Measurements from ENCODE around the gene ACTN4.
A peak's percentile ranks its signal among the peaks of the same experiment; 100 is the strongest.
"Not testable (repeated sequence)": the region's sequence is repeated elsewhere in the genome, so short reads cannot be mapped to it uniquely, and the experiment has no call there.

Gene ACTN4

DNA sequence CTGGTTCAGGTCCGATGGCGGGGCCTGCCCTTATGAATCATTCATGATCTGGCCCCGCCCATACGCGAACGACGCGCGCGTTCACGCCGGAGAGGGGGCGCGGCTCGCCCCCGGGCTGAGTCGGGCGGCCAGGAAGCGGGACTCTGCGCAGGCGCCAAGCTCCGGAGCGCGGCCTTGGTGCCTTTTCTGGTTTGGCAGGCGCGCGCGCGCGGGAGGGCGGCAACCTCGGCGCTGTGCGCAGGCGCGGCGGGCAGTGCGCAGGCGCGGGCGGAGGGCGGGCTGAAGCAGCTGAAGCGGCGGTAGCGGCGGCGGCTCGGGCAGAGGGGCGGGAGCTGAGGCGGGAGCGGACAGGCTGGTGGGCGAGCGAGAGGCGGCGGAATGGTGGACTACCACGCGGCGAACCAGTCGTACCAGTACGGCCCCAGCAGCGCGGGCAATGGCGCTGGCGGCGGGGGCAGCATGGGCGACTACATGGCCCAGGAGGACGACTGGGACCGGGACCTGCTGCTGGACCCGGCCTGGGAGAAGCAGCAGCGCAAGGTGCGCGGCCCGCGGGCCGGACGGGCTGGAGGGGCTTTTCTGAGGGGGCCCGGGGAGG lies at the start of gene ACTN4:
Gene ACTN4 (plus strand): TSS at position 282 of the 598 bp plus-strand sequence. CDS start 97 bp downstream, at position 379.
- Histone ChIP-seq H4K20me1 (ENCODE audit: insufficient read depth, low read length, poor library complexity, severe bottlenecking) (peaks cover 45% of the 10 kb centered on the region), H3K27me3 (ENCODE audit: insufficient read depth, low read length, poor library complexity, severe bottlenecking) (peaks cover 7% of the 10 kb centered on the region), H3K4me2 (ENCODE audit: low read depth, low read length, poor library complexity, severe bottlenecking) (peak within 1 kb of the TSS; percentile 98), H3F3A (ENCODE audit: low read depth) (no peaks in the 10 kb centered on the region), H3K79me2 (ENCODE audit: insufficient read depth, low read length) (peaks cover 50% of the 10 kb centered on the region), H3K9me3 (ENCODE audit: insufficient read depth, low read depth, low read length) (no peaks in the 10 kb centered on the region), H2AFZ (ENCODE audit: low read length) (peak within 1 kb of the TSS; percentile 85), H3K9me2 (replicated peaks; ENCODE audit: low read depth, low read length) (no peaks in the 10 kb centered on the region), H3K9ac (ENCODE audit: low read depth, low read length, poor library complexity, severe bottlenecking) (peak within 1 kb of the TSS; percentile 93), H3K36me3 (ENCODE audit: insufficient read depth, low read length) (no peaks in the 10 kb centered on the region), H3K4me3 (ENCODE audit: low read length, poor library complexity, severe bottlenecking) (peak within 1 kb of the TSS; percentile 90), H3K4me1 (ENCODE audit: insufficient read depth, low read length, poor library complexity, severe bottlenecking) (peaks cover 36% of the 10 kb centered on the region)
- TF ChIP-seq, protein P1, sequence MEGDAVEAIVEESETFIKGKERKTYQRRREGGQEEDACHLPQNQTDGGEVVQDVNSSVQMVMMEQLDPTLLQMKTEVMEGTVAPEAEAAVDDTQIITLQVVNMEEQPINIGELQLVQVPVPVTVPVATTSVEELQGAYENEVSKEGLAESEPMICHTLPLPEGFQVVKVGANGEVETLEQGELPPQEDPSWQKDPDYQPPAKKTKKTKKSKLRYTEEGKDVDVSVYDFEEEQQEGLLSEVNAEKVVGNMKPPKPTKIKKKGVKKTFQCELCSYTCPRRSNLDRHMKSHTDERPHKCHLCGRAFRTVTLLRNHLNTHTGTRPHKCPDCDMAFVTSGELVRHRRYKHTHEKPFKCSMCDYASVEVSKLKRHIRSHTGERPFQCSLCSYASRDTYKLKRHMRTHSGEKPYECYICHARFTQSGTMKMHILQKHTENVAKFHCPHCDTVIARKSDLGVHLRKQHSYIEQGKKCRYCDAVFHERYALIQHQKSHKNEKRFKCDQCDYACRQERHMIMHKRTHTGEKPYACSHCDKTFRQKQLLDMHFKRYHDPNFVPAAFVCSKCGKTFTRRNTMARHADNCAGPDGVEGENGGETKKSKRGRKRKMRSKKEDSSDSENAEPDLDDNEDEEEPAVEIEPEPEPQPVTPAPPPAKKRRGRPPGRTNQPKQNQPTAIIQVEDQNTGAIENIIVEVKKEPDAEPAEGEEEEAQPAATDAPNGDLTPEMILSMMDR (conservative IDR thresholded peaks at IDR 0.05; ENCODE audit: low read length), result no peak
- no peak for TF ChIP-seq EZH2phosphoT487 (IDR thresholded peaks at IDR 0.05; ENCODE audit: borderline replicate concordance)

DNA sequence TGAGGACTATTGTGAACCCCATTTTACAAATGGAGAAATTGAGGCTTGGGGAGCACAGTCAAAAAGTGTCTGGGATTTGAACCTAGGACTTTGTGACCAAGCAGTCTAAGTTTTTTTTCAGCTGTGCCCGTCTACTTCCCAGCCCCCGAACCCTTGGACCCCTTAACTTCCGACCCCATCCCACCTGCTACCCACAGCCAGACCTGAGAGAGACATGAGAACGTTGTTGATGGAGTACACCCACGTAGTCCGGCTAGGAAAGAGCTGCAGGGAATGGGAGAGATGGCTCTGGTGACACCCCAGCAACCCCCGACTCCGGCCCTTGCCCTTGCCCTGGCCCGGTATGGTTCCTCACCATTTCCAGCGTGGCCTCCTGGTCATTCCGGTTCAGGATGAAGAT lies 47.7 kb upstream of the ACTN4 start:
- H3K36me3 ChIP-seq (ENCODE audit: insufficient read depth, low read length), result no peaks in the 10 kb centered on the region; the same call in 1 of the 2 replicates
- no peak overlapping the region for H3K4me2 ChIP-seq (ENCODE audit: low read depth, low read length, poor library complexity, severe bottlenecking)
- no peaks in the 10 kb centered on the region for H3K4me1 ChIP-seq (ENCODE audit: insufficient read depth, low read length, poor library complexity, severe bottlenecking)
- H3K27me3 ChIP-seq (ENCODE audit: insufficient read depth, low read length, poor library complexity, severe bottlenecking), result no peaks in the 10 kb centered on the region
- H3K4me3 ChIP-seq (ENCODE audit: low read length, poor library complexity, severe bottlenecking), result no peak overlapping the region
- no peak overlapping the region for H2AFZ ChIP-seq (ENCODE audit: low read length)
- no peaks in the 10 kb centered on the region for H4K20me1 ChIP-seq (ENCODE audit: insufficient read depth, low read length, poor library complexity, severe bottlenecking)
- no peak overlapping the region for H3K9ac ChIP-seq (ENCODE audit: low read depth, low read length, poor library complexity, severe bottlenecking)
- no peak for TF ChIP-seq EZH2phosphoT487 (IDR thresholded peaks at IDR 0.05; ENCODE audit: borderline replicate concordance)
- TF ChIP-seq, protein P1 (conservative IDR thresholded peaks at IDR 0.05; ENCODE audit: low read length), result no peak
- no peaks in the 10 kb centered on the region for H3K9me2 ChIP-seq (replicated peaks; ENCODE audit: low read depth, low read length)
- H3K9me3 ChIP-seq (ENCODE audit: insufficient read depth, low read depth, low read length), result no peaks in the 10 kb centered on the region
- H3F3A ChIP-seq (ENCODE audit: low read depth), result no peaks in the 10 kb centered on the region
- H3K79me2 ChIP-seq (ENCODE audit: insufficient read depth, low read length), result no peaks in the 10 kb centered on the region

DNA sequence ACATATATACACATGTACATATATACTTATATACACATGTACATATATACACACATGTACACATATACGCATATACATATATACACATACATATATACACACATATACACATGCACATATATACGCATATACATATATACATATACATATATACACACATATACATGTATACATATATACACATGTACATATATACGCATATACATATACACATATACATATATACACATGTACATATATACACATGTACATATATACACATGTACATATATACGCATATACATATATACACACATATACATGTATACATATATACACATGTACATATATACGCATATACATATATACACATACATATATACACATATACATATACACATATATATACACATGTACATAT lies 44.6 kb upstream of the ACTN4 start:
- H3K4me3 ChIP-seq (ENCODE audit: low read length, poor library complexity, severe bottlenecking); H4K20me1 ChIP-seq (ENCODE audit: insufficient read depth, low read length, poor library complexity, severe bottlenecking); H3K27me3 ChIP-seq (ENCODE audit: insufficient read depth, low read length, poor library complexity, severe bottlenecking); H3K9ac ChIP-seq (ENCODE audit: low read depth, low read length, poor library complexity, severe bottlenecking); H3K36me3 ChIP-seq (ENCODE audit: insufficient read depth, low read length); H3K9me3 ChIP-seq (ENCODE audit: insufficient read depth, low read depth, low read length); H3K79me2 ChIP-seq (ENCODE audit: insufficient read depth, low read length); H2AFZ ChIP-seq (ENCODE audit: low read length); H3K9me2 ChIP-seq (replicated peaks; ENCODE audit: low read depth, low read length); H3K4me2 ChIP-seq (ENCODE audit: low read depth, low read length, poor library complexity, severe bottlenecking); H3K4me1 ChIP-seq (ENCODE audit: insufficient read depth, low read length, poor library complexity, severe bottlenecking); H3F3A ChIP-seq (ENCODE audit: low read depth): not testable (repeated sequence)

GRCh38 chr19:38606131-38606530 lies 41.3 kb upstream of the ACTN4 start:
- no peak overlapping the region for H3K4me2 ChIP-seq (ENCODE audit: low read depth, low read length, poor library complexity, severe bottlenecking)
- H3K9ac ChIP-seq (ENCODE audit: low read depth, low read length, poor library complexity, severe bottlenecking), result no peak overlapping the region
- H2AFZ ChIP-seq (ENCODE audit: low read length), result no peak overlapping the region
- H4K20me1 ChIP-seq (ENCODE audit: insufficient read depth, low read length, poor library complexity, severe bottlenecking), result no peaks in the 10 kb centered on the region
- TF ChIP-seq, protein P1 (conservative IDR thresholded peaks at IDR 0.05; ENCODE audit: low read length), result no peak
- no peak for TF ChIP-seq EZH2phosphoT487 (IDR thresholded peaks at IDR 0.05; ENCODE audit: borderline replicate concordance)
- H3K36me3 ChIP-seq (ENCODE audit: insufficient read depth, low read length), result no peaks in the 10 kb centered on the region
- H3K27me3 ChIP-seq (ENCODE audit: insufficient read depth, low read length, poor library complexity, severe bottlenecking), result no peaks in the 10 kb centered on the region
- H3K9me3 ChIP-seq (ENCODE audit: insufficient read depth, low read depth, low read length), result no peaks in the 10 kb centered on the region
- H3K4me3 ChIP-seq (ENCODE audit: low read length, poor library complexity, severe bottlenecking), result no peak overlapping the region
- H3K4me1 ChIP-seq (ENCODE audit: insufficient read depth, low read length, poor library complexity, severe bottlenecking), result no peaks in the 10 kb centered on the region
- H3F3A ChIP-seq (ENCODE audit: low read depth), result no peaks in the 10 kb centered on the region
- no peaks in the 10 kb centered on the region for H3K79me2 ChIP-seq (ENCODE audit: insufficient read depth, low read length)
- no peaks in the 10 kb centered on the region for H3K9me2 ChIP-seq (replicated peaks; ENCODE audit: low read depth, low read length)
